ENCODE results near the gene ITSN2.

Gene ITSN2

DNA sequence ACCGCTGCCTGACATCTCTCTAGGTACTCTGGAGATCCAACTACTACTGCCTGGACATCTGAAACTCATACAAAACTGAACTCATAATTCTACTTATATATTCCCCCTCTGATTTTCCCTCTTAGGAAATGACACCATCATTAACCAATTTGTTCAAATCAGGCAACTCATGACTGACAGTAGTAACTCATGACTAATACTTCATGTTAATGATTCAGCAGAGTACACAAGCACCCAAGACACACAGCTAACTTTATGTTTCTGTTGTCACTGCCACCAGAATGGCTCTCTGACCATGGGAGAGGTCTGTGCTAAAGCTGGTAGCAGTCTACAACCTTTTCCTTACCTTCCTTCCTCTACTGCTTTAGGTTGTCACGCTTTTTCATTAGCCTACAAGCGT, 91.1 kb downstream of the ITSN2 start:
- in situ Hi-C loops (cut with MboI; ENCODE audit: low sequenced_read_pairs, unreplicated experiment), result no loop called here
- no peak for DNase-seq (ENCODE audit: low spot score)
- TF ChIP-seq, protein P1, sequence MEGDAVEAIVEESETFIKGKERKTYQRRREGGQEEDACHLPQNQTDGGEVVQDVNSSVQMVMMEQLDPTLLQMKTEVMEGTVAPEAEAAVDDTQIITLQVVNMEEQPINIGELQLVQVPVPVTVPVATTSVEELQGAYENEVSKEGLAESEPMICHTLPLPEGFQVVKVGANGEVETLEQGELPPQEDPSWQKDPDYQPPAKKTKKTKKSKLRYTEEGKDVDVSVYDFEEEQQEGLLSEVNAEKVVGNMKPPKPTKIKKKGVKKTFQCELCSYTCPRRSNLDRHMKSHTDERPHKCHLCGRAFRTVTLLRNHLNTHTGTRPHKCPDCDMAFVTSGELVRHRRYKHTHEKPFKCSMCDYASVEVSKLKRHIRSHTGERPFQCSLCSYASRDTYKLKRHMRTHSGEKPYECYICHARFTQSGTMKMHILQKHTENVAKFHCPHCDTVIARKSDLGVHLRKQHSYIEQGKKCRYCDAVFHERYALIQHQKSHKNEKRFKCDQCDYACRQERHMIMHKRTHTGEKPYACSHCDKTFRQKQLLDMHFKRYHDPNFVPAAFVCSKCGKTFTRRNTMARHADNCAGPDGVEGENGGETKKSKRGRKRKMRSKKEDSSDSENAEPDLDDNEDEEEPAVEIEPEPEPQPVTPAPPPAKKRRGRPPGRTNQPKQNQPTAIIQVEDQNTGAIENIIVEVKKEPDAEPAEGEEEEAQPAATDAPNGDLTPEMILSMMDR (IDR thresholded peaks at IDR 0.05; ENCODE audit: borderline replicate concordance, control extremely low read depth, extremely low read depth, insufficient read depth, missing control alignments), result no peak

DNA sequence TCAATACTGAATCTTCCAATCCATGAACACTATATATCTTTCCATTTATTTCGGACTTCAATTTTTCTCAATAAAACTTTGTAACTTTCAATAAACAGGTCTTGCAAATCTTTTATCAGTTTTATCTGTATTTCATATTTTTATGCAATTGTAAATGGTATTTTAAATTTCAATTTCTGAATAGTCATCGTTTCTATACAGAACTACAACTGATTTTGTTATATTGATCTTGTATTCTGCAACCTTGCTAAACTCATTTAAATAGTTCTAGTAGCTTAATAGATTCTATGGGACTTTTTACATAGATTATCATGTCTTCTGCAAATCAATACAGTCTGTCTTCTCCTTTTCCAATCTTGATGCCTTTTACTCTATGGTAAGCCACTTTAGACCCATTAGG, 95.1 kb downstream of the ITSN2 start:
- TF ChIP-seq, protein P1 (IDR thresholded peaks at IDR 0.05; ENCODE audit: borderline replicate concordance, control extremely low read depth, extremely low read depth, insufficient read depth, missing control alignments), result no peak
- no peak for DNase-seq (ENCODE audit: low spot score)
- in situ Hi-C loops (cut with MboI; ENCODE audit: low sequenced_read_pairs, unreplicated experiment), result no loop called here

DNA sequence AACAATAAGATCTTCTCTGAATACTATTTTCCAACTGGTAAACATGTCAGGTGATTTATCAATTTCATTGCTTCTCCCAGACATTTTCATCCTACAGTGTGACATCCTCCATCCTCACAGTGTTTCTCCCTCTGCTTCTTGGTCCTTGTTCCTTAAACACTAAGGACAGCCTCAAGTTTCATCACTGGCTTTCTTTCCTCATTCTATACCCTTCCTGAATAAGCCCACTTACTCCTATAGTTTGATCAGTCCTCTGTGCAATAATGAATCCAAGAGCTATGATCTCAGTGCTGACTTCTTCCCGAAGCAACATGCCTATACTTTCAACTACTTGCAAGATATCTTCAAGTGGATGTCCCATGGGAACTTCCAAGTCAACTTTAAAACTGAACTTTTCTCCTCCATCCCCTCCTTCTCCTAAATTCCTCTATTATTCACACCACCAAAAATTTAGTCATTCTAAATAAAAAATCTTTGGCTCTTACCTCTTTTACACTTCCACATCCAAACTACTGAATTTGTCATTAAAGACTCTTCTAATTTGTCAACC, 97.8 kb downstream of the ITSN2 start:
- TF ChIP-seq, protein P1 (IDR thresholded peaks at IDR 0.05; ENCODE audit: borderline replicate concordance, control extremely low read depth, extremely low read depth, insufficient read depth, missing control alignments), result no peak
- in situ Hi-C loops (cut with MboI; ENCODE audit: low sequenced_read_pairs, unreplicated experiment), result no loop called here
- DNase-seq (ENCODE audit: low spot score), result no peak

DNA sequence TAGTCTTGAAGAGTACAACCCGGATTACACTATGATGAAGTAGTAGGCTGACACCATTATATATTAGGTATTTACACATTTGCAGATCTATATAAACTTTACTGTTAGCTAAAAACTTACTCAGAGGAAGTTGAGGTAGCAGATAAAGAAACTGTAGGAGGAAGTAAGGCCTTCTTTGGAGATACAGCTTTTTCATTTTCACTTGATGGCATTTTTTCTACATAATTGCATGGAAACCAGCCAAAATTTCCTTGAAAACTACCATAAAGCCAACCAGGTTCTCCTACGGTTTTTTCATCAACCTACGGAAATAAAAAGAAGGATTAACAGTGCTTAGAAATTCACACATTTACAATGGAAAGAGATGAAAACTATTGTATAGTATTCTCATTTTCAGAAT, 98.9 kb downstream of the ITSN2 start:
- in situ Hi-C loops (cut with MboI; ENCODE audit: low sequenced_read_pairs, unreplicated experiment), result no loop called here
- no peak for DNase-seq (ENCODE audit: low spot score)
- TF ChIP-seq, protein P1 (IDR thresholded peaks at IDR 0.05; ENCODE audit: borderline replicate concordance, control extremely low read depth, extremely low read depth, insufficient read depth, missing control alignments), result no peak

DNA sequence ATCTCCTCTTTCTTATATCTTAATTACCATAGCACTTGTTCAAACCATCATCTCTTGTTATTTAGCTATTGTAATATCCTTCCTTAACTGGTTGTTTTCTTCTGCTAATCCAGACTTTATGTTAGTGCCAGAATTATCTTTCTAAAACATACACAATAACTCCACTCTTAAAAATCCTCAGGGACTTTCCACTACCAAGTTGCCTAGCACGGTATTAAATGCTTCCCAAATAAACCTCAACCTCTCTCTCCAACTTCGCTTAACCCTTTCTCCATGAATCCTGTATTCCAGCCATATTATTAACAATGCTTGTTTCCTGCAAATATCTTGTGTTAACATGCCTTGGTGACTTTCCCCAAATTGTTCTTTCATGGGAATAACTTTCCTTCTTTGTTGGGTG, 101.0 kb downstream of the ITSN2 start:
- no peak for DNase-seq (ENCODE audit: low spot score)
- in situ Hi-C loops (cut with MboI; ENCODE audit: low sequenced_read_pairs, unreplicated experiment), result no loop called here
- TF ChIP-seq, protein P1 (IDR thresholded peaks at IDR 0.05; ENCODE audit: borderline replicate concordance, control extremely low read depth, extremely low read depth, insufficient read depth, missing control alignments), result no peak

DNA sequence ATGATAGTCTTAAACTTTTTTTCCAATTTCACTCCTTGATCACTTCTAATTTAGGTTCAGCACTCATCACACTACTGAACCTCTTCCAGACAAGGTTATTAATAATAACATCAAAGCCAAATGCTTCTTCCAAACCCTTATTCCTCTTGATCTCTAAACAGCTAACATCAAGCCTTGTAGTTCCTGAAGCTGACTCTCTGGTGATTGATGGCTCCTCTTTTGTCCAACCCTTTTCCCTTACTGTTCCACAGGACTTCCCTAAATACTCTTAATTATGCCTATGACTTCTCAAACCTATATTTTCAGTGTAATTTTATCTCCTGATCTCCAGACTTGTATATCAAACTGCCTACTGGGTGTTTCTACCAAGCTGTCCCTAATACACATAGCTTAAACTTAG, 101.6 kb downstream of the ITSN2 start:
- no peak for DNase-seq (ENCODE audit: low spot score)
- in situ Hi-C loops (cut with MboI; ENCODE audit: low sequenced_read_pairs, unreplicated experiment), result no loop called here
- TF ChIP-seq, protein P1 (IDR thresholded peaks at IDR 0.05; ENCODE audit: borderline replicate concordance, control extremely low read depth, extremely low read depth, insufficient read depth, missing control alignments), result no peak
